OCI-LY3 (cell line): ENCODE measurements around the gene MPC1.
"Not testable (repeated sequence)": the region's sequence is repeated elsewhere in the genome, so short reads cannot be mapped to it uniquely, and the experiment has no call there.

Source experiments
- H2AFZ ChIP-seq: fragments of 200-600, 300-600 bp; shearing (Covaris generic); 2 replicates; pipeline ENCODE4 v1.6.0; 2014; ENCODE audit warnings: antibody characterized with exemption, low read depth, low read length
- H3K27ac ChIP-seq: fragments of 200-600, 300-600 bp; sonication (generic); 2 replicates; pipeline ENCODE4 v1.5.1; 2014; ENCODE audit warnings: mild to moderate bottlenecking, low read length, moderate library complexity, mixed read lengths
- H3K27me3 ChIP-seq: fragments of 200-600, 300-600 bp; sonication (generic); 2 replicates; pipeline ENCODE4 v1.6.1; 2014; ENCODE audit warnings: low read depth, low read length, mixed read lengths
- H3K36me3 ChIP-seq: fragments of 200-600, 300-600 bp; sonication (generic); replicated peaks from 2 replicates; pipeline ENCODE3; 2014; ENCODE audit warnings: low read depth, low read length, mixed read lengths
- H3K4me1 ChIP-seq: fragments of 300-600, 200-600 bp; sonication (generic); 2 replicates; pipeline ENCODE4 v1.6.1; 2014; ENCODE audit warnings: low read length, mixed read lengths
- H3K4me2 ChIP-seq: fragments of 200-600, 300-600 bp; sonication (generic); 2 replicates; pipeline ENCODE4 v1.6.1; 2014; ENCODE audit warnings: low read length, mixed read lengths
- H3K4me3 ChIP-seq: fragments of 300-600, 200-600 bp; sonication (generic); 2 replicates; pipeline ENCODE4 v1.5.1; 2014; ENCODE audit warnings: antibody characterized with exemption, mild to moderate bottlenecking, low read length, moderate library complexity
- H3K79me2 ChIP-seq: fragments of 300-600, 200-600 bp; shearing (Covaris generic); 2 replicates; pipeline ENCODE4 v1.6.1; 2014; ENCODE audit warnings: mild to moderate bottlenecking, low read length, mixed read lengths
- H3K9ac ChIP-seq: fragments of 300-600, 200-600 bp; shearing (Covaris generic); 2 replicates; pipeline ENCODE4 v1.6.0; 2014; ENCODE audit warnings: mild to moderate bottlenecking, low read length, moderate library complexity
- H3K9me3 ChIP-seq: fragments of 200-600, 300-600 bp; shearing (Covaris generic); 2 replicates; pipeline ENCODE4 v1.6.1; 2014; ENCODE audit warnings: low read length, mixed read lengths; ENCODE audit not compliant: insufficient read depth
- H4K20me1 ChIP-seq: fragments of 200-600, 300-600 bp; sonication (generic); 2 replicates; pipeline ENCODE4 v1.6.1; 2016; ENCODE audit warnings: low read length, mixed read lengths; ENCODE audit not compliant: insufficient read depth
- CTCF ChIP-seq: fragments of 200-600, 300-600 bp; sonication (generic); IDR thresholded peaks from 2 replicates; pipeline ENCODE4 v1.5.1; 2014; ENCODE audit warnings: antibody characterized with exemption, low read length, low read depth
- EZH2phosphoT487 ChIP-seq: fragments of 200-600 bp; shearing (Covaris generic); IDR thresholded peaks from 2 replicates; pipeline ENCODE4 v1.6.1; 2018; ENCODE audit warnings: antibody characterized with exemption, mixed run types, low read depth

MPC1 gene

GRCh38 chr6:166389119-166389518, 6.4 kb upstream of the MPC1 start:
- no peak overlapping the region for H3K27ac ChIP-seq
- H3K27me3 ChIP-seq = no peaks in the 10 kb centered on the region
- H3K4me3 ChIP-seq = no peak overlapping the region
- no peak overlapping the region for H3K4me2 ChIP-seq
- H3K36me3 ChIP-seq = no peaks in the 10 kb centered on the region
- no peaks in the 10 kb centered on the region for H4K20me1 ChIP-seq
- no peaks in the 10 kb centered on the region for H3K79me2 ChIP-seq
- H2AFZ ChIP-seq = no peak overlapping the region
- no peaks in the 10 kb centered on the region for H3K4me1 ChIP-seq
- H3K9ac ChIP-seq = no peak overlapping the region
- TF ChIP-seq EZH2phosphoT487 (no peak), CTCF (no peak)
- H3K9me3 ChIP-seq = no peaks in the 10 kb centered on the region

- Histone ChIP-seq H3K4me1 (no peaks in the 10 kb centered on the region), H3K36me3 (no peaks in the 10 kb centered on the region), H3K79me2 (no peaks in the 10 kb centered on the region; the same call in 1 of the 2 replicates), H3K27me3 (no peaks in the 10 kb centered on the region), H3K4me2 (no peak overlapping the region), H3K9ac (no peak overlapping the region), H3K9me3 (no peaks in the 10 kb centered on the region), H3K27ac (no peak overlapping the region), H4K20me1 (no peaks in the 10 kb centered on the region), H3K4me3 (no peak overlapping the region), H2AFZ (no peak overlapping the region)
- no peak for TF ChIP-seq CTCF
- TF ChIP-seq EZH2phosphoT487 = no peak
Measured at GRCh38 chr6:166388290-166389004, 5.7 kb upstream of the MPC1 start.

- Histone ChIP-seq H3K27ac (no peak overlapping the region), H3K27me3 (no peaks in the 10 kb centered on the region), H3K4me1 (no peaks in the 10 kb centered on the region), H3K36me3 (no peaks in the 10 kb centered on the region), H3K79me2 (no peaks in the 10 kb centered on the region; the same call in 1 of the 2 replicates), H3K4me3 (no peak overlapping the region), H2AFZ (no peak overlapping the region), H3K9me3 (no peaks in the 10 kb centered on the region), H3K9ac (no peak overlapping the region), H4K20me1 (no peaks in the 10 kb centered on the region), H3K4me2 (no peak overlapping the region)
- TF ChIP-seq EZH2phosphoT487 (no peak), CTCF (no peak)
Measured at GRCh38 chr6:166387642-166388289, 5.0 kb upstream of the MPC1 start.

GRCh38 chr6:166387098-166387497, 4.4 kb upstream of the MPC1 start:
- H3K27me3 ChIP-seq, H3K9ac ChIP-seq, H3K79me2 ChIP-seq, H3K9me3 ChIP-seq, H4K20me1 ChIP-seq, H3K4me3 ChIP-seq, H3K36me3 ChIP-seq, H3K27ac ChIP-seq, H3K4me2 ChIP-seq, H2AFZ ChIP-seq, H3K4me1 ChIP-seq: not testable (repeated sequence)
